ENCODE data around the gene PARVA. TPM values are rescaled to one million over a fixed set of nuclear protein-coding genes. Genes with fewer than 3 reads are reported as not detected.

Gene PARVA
- total and polyA plus RNA-seq, 2 of the 4 experiments (the other 2 are of a cell fraction), result 65.2 to 80.2 TPM

DNA sequence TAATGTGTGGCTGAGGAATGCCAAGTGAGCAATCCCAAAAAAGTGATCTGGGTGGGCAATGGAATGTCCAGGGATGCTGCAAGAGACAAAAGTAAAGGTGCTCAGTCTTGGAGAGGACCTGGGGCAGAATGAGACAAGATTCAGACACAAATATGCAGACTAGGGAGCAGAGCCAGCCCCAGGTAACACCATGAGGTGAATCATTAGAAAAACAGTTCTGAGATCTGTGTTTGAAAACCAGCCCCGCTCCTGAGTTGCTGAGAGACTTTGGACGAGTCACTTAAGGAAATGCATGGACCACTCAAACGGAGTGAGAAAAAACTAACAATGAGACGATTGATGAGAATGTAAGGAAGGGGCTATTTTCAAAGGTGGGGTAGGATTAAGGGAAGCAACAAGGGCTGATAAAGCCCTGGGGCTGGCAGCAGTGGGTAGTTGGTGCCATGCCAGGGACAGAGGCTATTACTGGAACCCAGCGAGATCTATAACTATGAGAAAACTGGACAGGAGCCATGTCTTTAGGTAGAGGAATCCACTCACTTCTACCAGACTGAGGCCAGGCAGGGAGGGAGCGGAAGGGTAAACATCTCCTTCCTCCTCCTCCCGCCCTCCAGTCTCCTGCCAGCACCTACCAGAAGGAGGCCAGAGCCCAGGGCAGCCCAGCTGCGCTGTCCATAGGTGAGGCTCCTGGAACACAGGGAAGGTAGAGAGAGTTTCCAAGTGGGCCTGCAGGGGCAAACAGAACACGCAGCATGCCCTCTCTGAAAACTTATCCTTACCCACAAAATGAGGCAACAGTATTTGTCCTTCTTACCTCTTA lies 166.4 kb downstream of the PARVA start:
- Histone ChIP-seq H3K9me1 (ENCODE audit: insufficient read depth, low read length) (peaks cover 41% of the 10 kb centered on the region), H2BK15ac (ENCODE audit: low read depth, low read length) (peak overlapping the region; percentile 96; the same call in 1 of the 3 replicates), H3K9ac (ENCODE audit: low read depth, low read length) (no peak overlapping the region), H3K4me3 (ENCODE audit: insufficient read depth, low read depth, low read length) (no peak overlapping the region), H2AK5ac (ENCODE audit: low read depth, low read length) (peak overlapping the region; percentile 96), H2BK5ac (ENCODE audit: low read depth, low read length, poor library complexity, severe bottlenecking) (no peak overlapping the region), H2AK9ac (replicated peaks; ENCODE audit: low read depth, low read length, poor library complexity) (peak overlapping the region; percentile 62), H3K79me1 (ENCODE audit: low read depth in 1 of 2, low read length in 2 of 2) (peaks cover 0 to 20% of the 10 kb centered on the region in 2 experiments; a peak in 2 of 4 replicates), H3K14ac (replicated peaks; ENCODE audit: low read depth, low read length) (peak overlapping the region; percentile 26; the same call in 1 of the 2 replicates), H3K36me3 (ENCODE audit: control insufficient read depth, insufficient read depth, low read length) (no peaks in the 10 kb centered on the region), H3K27ac (ENCODE audit: insufficient read depth, low read length) (no peak overlapping the region), H4K5ac (ENCODE audit: low read depth, low read length) (peak overlapping the region; percentile 32; the same call in 1 of the 2 replicates), H2AFZ (replicated peaks; ENCODE audit: low read length, poor library complexity) (peak overlapping the region; percentile 34), H3K56ac (ENCODE audit: extremely low read depth, insufficient read depth, low read length) (no peak overlapping the region), H4K20me1 (ENCODE audit: insufficient read depth, low read length) (no peaks in the 10 kb centered on the region), H3K4ac (ENCODE audit: low read depth, low read length) (peak overlapping the region; percentile 94), H3K18ac (ENCODE audit: low read depth, low read length) (peak overlapping the region; percentile 50), H3K27me3 (ENCODE audit: control insufficient read depth, insufficient read depth, low read length) (no peaks in the 10 kb centered on the region), H3K9me3 (ENCODE audit: control insufficient read depth, insufficient read depth, low read length) (no peaks in the 10 kb centered on the region), H4K91ac (ENCODE audit: insufficient read depth, low read depth, low read length) (peak overlapping the region; percentile 65), H2BK120ac (ENCODE audit: low read depth, low read length) (peak overlapping the region; percentile 99), H3K4me2 (ENCODE audit: low read depth, low read length) (no peak overlapping the region), H2BK20ac (ENCODE audit: low read depth, low read length) (peak overlapping the region; percentile 93; the same call in 1 of the 2 replicates), H4K8ac (ENCODE audit: low read depth in 2 of 2, low read length in 2 of 2) (peak overlapping the region in 1 of 2 experiments; percentile 35; a peak in 1 of 4 replicates), H3K4me1 (ENCODE audit: control insufficient read depth, insufficient read depth, low read length) (peaks cover 38% of the 10 kb centered on the region), H3K23ac (ENCODE audit: low read depth, low read length) (no peak overlapping the region)
- WGBS, 2 experiments (ENCODE audit: extremely low coverage in 2 of 2, insufficient read length in 1 of 2), result 86% methylated on average over 1 of the region's 9 CpGs; no CpG with 5 or more reads in 1 of the 2 experiments
- POLR2A ChIA-PET (ENCODE audit: unreplicated experiment), result no interaction called here
- CTCF ChIA-PET, result no interaction called here
- no peak for DNase-seq
- dilution Hi-C loops (cut with HindIII; ENCODE audit: low sequenced_read_pairs, unreplicated experiment), result no loop called here
- intact Hi-C loops (cut with micrococcal nuclease), result loop anchor here (5.0 kb wide), 1 partner anchor 212 kb away; no protein-coding TSS in a partner anchor
- in situ Hi-C loops (cut with MboI; ENCODE audit: low sequenced_read_pairs), result no loop called here
- no peak for TF ChIP-seq NFE2L2 (IDR thresholded peaks at IDR 0.05; ENCODE audit: low read depth, low read length)
- no peak for TF ChIP-seq POLR2A (IDR thresholded peaks at IDR 0.05; ENCODE audit: low read depth, low read length)
- TF ChIP-seq, protein P1, sequence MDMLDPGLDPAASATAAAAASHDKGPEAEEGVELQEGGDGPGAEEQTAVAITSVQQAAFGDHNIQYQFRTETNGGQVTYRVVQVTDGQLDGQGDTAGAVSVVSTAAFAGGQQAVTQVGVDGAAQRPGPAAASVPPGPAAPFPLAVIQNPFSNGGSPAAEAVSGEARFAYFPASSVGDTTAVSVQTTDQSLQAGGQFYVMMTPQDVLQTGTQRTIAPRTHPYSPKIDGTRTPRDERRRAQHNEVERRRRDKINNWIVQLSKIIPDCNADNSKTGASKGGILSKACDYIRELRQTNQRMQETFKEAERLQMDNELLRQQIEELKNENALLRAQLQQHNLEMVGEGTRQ (IDR thresholded peaks at IDR 0.05; ENCODE audit: low read depth, low read length), result no peak
- TF ChIP-seq, protein P2, sequence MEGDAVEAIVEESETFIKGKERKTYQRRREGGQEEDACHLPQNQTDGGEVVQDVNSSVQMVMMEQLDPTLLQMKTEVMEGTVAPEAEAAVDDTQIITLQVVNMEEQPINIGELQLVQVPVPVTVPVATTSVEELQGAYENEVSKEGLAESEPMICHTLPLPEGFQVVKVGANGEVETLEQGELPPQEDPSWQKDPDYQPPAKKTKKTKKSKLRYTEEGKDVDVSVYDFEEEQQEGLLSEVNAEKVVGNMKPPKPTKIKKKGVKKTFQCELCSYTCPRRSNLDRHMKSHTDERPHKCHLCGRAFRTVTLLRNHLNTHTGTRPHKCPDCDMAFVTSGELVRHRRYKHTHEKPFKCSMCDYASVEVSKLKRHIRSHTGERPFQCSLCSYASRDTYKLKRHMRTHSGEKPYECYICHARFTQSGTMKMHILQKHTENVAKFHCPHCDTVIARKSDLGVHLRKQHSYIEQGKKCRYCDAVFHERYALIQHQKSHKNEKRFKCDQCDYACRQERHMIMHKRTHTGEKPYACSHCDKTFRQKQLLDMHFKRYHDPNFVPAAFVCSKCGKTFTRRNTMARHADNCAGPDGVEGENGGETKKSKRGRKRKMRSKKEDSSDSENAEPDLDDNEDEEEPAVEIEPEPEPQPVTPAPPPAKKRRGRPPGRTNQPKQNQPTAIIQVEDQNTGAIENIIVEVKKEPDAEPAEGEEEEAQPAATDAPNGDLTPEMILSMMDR (conservative IDR thresholded peaks at IDR 0.05; ENCODE audit: low read depth, low read length), result no peak
- no peak for ATAC-seq (ENCODE audit: low read depth)
- no TSS peak for BruUV-seq (replicated peaks)
